ENCODE results near the gene HDAC9.

HDAC9 gene

GRCh38 chr7:18845700-18846099, 350.2 kb downstream of the HDAC9 start:
- DNase-seq (ENCODE audit: low read depth), result no peak

GRCh38 chr7:18846765-18847215, 351.2 kb downstream of the HDAC9 start:
- no peak for DNase-seq (ENCODE audit: low read depth)

DNA sequence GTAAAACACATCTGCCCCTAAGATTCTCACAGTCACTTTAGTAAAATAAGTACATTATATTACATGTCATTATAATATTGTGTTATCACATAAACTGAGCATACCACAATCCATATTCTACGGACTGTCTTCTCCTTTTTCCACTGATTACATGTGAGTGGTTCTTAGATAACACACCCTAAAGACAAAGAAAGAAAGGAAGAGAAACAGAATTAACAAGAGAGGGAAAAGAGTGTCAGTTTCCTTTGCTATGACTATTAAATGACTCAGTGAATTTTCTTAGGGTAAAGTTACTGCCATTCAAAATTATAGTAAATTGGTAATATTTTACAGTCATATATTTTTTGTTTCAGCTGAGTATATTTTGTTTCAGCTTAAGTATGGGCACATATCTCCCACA, 353.6 kb downstream of the HDAC9 start:
- no peak for DNase-seq (ENCODE audit: low read depth)

DNA sequence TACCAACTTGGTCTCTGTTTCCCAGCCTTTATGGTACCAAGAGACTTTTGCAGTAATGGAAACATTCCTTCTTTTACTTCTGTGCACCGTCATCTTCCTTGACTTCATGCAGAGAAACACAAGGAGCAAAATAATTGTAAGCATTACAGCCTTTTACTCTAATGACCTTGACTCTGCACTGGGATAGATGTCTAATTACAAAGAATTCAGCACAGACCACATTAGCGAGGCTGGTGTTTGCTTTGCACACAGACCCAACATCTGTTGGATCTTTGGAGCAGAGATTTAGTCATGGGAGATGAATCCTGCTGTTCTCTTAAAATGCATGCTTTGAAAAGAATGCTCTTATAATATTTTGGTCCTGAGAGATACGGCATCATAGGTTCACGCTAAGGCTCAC, 360.2 kb downstream of the HDAC9 start:
- no peak for DNase-seq (ENCODE audit: low read depth)

DNA sequence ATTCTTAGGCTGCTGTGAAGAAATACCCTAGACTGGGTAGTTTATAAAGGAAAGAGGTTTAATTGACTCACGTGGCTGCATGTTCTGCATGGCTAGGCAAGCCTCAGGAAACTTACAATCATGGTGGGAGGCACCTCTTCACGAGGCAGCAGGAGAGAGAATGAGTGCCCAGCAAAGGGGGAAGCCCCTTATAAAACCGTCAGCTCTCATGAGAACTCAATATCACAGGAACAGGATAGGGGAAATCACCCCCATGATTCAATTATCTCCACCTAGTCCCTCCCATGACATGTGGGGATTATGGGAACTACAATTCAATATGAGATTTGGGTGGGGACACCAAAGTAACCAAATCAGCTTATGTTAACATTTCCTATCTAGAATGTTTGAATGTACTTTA, 362.7 kb downstream of the HDAC9 start:
- no peak for DNase-seq (ENCODE audit: low read depth)

- no peak for DNase-seq (ENCODE audit: low read depth)
Measured at GRCh38 chr7:18859318-18859717, 363.8 kb downstream of the HDAC9 start.

DNA sequence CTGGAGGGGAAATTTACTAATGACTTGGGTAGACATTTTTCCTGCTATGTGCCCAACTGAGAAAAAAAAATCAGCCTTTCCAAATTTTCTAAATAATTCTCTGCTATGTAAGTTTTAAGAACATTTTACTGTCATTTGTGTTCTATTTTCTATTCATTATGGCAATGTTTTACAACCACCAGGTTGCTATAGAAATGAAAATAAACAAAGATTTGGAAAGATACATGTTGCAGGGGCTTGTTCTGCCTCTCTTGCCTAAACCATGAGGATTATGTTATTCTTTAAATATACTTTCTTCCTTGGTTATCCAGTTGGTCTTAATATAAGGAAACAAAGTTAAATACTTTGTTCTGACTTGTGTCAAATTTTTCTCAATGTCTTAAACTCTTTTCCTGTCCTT, 364.7 kb downstream of the HDAC9 start:
- no peak for DNase-seq (ENCODE audit: low read depth)

DNA sequence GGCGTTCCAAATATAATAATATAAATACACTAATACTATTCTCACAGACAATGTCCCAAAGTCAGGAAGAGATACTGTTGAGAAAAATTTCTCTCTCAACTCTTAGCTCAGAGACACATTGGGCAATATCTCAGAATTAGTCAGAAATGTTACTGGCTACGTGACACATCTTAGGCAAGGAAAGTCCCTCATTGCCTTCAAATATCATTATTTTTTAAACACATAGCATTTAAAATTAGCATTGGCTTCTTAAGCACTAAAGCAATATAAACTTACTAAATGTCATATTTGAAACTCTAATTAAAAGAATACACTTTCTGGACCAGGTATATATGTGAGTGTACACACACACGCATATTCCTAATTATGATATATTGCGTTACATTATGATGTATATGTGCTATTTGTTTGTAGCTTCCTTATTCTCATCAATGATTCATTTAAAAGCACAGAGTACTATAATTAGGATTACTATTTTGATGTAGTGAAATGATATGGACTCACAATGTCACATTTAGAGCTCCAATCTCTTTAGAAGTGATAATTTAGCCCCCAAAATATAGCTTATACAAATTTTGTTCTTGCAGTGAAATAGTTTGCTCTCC, 366.1 kb downstream of the HDAC9 start:
- DNase-seq (ENCODE audit: low read depth), result no peak

- no peak for DNase-seq (ENCODE audit: low read depth)
Measured at GRCh38 chr7:18864967-18865366, 369.4 kb downstream of the HDAC9 start.

GRCh38 chr7:18866359-18867036, 370.9 kb downstream of the HDAC9 start:
- DNase-seq (ENCODE audit: low read depth), result peak; percentile 81

GRCh38 chr7:18872344-18872743, 376.8 kb downstream of the HDAC9 start:
- DNase-seq (ENCODE audit: low read depth), result no peak

DNA sequence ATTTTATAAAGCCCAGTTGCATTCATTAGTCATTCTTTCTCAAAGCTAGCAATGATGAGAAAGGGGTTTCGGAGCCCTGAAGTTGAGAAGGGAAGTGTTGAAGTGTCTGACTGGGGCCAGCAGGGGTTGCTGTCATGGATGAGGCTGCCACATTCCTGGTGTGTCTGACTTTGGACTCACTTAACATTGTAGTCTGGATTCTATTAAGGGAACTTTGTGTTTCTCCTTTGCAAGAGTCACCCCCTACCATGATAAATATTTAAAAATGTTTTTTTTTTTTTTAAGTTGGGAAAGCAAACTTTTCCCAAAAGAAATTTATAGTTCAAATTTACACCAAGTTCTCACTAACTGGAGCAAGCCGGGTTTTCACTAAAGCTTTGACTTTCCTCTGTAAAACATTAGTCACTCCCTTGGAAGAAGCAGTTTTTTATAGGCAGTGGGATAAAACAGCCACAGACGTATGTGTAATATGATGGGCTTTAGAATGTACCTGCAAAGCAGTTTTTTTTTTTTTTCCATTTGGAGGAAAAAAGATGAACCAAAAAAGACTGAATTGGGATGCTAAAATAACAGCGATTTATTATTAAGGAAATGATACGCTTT, 378.3 kb downstream of the HDAC9 start:
- no peak for DNase-seq (ENCODE audit: low read depth)

DNA sequence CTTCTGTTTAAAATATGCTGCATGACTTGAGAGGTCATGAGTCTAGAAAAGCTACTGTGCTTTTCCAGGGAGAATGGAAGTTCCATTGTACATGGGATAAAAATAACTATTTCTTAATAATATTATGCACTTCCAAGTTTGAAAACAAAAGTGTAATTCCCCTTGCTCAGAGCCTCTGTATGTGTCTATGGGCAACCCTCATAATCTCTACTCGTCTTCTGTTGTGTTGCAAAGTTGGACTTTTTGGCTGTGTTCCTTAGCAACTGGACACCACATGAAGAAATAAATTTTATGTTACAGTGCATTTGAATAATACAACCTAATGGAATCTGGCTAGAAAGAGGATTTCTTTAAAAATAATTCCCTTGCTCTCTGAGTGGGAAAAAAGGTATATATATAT, 379.3 kb downstream of the HDAC9 start:
- no peak for DNase-seq (ENCODE audit: low read depth)

- DNase-seq (ENCODE audit: low read depth), result no peak
Measured at GRCh38 chr7:18877874-18878273, 382.3 kb downstream of the HDAC9 start.

DNA sequence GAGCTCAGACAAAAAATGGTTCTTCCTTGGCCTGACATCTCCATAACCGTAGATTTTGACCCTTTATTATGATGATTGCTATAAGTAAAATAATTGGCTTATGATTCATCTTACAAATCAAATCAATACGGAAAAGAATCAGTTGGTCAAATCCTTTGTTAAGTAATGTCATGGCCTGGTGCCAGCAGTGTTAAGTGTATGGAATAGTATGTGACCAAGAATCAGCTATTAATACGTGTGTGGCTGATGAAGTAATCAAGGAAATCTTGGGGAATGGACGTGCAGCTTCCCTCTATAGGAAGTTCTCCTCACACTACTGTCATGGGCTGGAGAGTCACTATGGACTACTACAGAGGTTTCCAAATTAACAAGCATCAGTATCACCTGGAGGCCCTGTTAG, 391.3 kb downstream of the HDAC9 start:
- DNase-seq (ENCODE audit: low read depth), result no peak

DNA sequence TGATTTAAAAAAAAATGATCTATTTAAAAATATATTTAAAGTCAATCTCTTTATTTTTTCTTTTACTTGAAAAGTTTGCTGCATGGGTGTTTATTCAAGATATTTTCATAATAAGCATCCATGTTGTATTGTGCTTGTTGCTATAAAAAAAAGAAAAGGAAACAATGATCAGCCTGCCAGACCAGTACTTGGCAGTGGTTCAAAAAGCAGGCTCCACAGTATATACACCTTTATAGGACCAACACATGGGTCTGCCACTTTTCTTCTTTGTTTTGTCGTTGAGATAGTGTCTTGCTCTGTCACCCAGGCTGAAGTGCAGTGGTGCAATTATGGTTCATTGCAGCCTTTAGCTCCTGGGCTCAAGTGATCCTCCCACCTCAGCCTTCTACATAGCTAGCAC, 393.9 kb downstream of the HDAC9 start:
- DNase-seq (ENCODE audit: low read depth), result no peak

- no peak for DNase-seq (ENCODE audit: low read depth)
Measured at GRCh38 chr7:18890134-18890533, 394.6 kb downstream of the HDAC9 start.

- no peak for DNase-seq (ENCODE audit: low read depth)
Measured at GRCh38 chr7:18890885-18891621, 395.5 kb downstream of the HDAC9 start.

GRCh38 chr7:18893156-18893555, 397.6 kb downstream of the HDAC9 start:
- DNase-seq (ENCODE audit: low read depth), result no peak

DNA sequence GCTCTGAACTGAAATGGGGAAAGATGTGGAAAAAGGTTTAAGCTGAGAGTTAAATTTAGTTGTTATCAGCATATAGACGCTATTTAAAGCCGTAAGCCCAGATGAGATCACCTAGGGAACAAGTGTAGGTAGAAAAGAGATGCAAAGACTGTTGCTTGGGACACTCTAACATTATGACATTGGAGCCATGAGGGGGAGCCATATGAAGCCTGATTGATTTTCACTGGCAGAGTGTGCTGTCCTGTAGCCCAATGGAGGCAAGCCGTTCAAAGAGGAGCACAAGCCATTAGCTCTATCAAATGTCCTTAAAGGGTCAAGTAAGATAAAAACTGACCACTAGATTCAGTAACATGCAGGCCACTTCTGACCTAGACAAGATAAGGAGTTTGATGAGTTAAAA, 398.6 kb downstream of the HDAC9 start:
- DNase-seq (ENCODE audit: low read depth), result no peak

DNA sequence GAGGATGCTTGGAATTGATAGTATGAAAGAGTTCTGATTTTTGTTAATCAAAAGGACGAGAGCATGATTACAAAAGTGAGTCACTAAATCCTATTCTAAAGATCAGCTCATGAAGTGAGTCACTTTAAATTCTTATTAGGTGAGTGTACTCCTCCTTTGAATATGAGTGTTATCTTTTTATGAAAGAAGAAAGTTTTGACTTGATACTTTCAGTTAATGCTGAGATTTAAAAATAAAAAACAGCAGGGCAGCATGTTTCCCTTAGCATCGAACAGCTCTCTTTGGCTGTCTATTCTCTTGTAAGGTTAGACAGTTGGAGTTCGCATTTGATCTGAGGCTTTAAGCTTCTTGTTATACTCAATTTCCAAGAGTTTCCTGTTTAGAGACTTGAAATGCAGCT, 399.9 kb downstream of the HDAC9 start:
- peak; percentile 50 for DNase-seq (ENCODE audit: low read depth)

DNA sequence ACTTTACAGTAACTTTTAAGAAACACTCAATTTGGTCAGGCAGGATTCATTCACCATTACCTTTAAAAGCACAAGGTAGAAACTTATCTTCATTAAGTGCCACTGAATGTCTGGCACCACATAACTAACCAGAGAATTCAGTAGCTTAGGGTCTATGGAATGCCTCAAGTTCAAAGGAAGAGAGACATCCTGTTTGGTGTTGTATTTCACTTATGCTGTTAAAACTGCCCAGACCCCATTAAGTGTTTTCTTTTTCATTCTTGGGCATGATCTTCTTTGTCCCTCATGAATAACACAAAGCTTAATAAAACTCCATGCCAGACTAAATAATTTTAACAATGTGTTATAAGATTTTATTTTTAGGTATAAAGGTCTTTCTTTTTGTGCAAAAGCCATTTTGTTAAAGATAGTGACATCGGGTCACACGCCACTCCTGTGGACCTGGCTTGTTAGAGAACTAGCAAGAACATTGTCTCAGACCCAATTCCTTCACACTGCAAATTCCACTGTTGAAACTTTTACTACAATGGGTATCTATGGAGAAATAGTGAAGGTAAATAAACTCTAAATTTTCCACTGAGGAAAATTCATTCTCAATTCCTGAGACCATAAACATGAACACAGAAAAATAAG, 400.9 kb downstream of the HDAC9 start:
- DNase-seq (ENCODE audit: low read depth), result no peak

Data from HS-27A (cell line).